Kidney capillary endothelial cell (primary cell): Measurements from ENCODE around the gene FAM200A.
"Not testable (repeated sequence)": the region's sequence is repeated elsewhere in the genome, so short reads cannot be mapped to it uniquely, and the experiment has no call there.

Experiments used
- DNase-seq: peaks from one replicate; pipeline ENCODE4 v3.0.0-alpha.2; 2018; ENCODE audit warnings: low spot score

FAM200A gene

GRCh38 chr7:99551767-99552463 is at the start of gene FAM200A:
Gene FAM200A, minus strand, starts transcription at chr7:99552114. Its CDS starts 3,707 bp downstream, at chr7:99548407.
- peak; percentile 87 for DNase-seq

GRCh38 chr7:99599836-99600235 is 47.9 kb upstream of the FAM200A start:
- no peak for DNase-seq

- DNase-seq: no peak
Observed at GRCh38 chr7:99597762-99598501, 46.0 kb upstream of the FAM200A start, which contains the start of gene TMEM225B. Gene TMEM225B, plus strand, starts transcription at chr7:99598267. Its CDS starts 6,122 bp downstream, at chr7:99604389.

GRCh38 chr7:99596408-99596955 is 44.6 kb upstream of the FAM200A start:
- DNase-seq: no peak

DNA sequence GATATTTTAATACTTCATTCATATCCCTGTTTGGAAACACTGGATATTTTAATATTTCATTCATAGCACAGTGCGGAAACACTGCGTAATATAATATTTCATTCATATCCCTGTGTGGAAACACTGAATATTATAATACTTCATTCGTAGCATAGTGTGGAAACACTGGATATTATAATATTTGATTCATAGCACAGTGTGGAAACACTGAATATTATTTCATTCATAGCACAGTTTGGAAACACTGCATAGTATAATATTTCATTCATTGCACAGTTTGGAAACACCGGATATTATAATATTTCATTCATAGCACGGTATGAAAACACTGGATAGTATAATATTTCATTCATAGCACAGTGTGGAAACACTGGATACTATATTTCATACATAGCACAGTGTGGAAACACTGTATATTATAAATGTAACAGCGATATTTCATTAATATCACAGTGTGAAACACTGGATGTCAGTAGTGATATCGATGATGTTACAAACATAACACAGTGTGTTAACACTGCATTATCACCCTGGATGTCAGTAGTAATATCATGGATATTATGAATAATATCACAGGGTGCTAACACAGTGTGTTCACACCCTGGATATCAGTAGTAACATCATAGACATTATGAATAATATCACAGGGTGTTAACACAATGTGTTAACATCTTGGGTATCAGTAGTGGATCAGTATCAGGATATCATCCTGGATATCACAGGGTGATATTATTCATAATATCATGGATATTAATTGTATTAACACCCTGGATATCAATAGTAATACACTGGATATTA is 43.2 kb upstream of the FAM200A start:
- no peak for DNase-seq

- DNase-seq: no peak
Observed at GRCh38 chr7:99588868-99589267, 37.0 kb upstream of the FAM200A start.

DNA sequence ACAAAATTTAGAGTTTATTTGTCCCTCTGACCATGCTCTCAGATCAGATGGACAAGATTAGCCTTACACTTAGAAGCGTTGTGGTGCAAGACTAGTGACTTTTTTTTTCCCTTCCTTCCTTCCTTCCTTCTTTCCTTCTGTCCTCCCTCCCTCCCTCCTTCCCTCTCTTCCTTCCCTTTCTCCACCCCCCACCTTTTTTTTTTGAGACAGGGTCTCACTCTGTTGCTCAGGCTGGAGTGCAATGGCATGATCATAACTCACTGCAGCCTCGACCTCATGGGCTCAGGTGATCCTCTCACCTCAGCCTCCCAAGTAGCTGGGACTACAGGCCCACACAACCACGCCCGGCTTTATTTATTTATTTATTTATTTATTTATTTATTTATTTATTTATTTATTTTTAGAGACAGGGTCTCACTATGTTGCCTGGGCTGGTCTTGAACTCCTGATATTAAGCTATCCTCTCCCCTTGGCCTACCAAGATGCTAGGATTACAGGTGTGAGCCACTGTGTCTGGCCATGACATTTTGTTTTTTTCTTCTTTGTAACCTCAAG is 28.9 kb upstream of the FAM200A start:
- DNase-seq: not testable (repeated sequence)

GRCh38 chr7:99579956-99580777 is 28.3 kb upstream of the FAM200A start:
- peak; percentile 29 for DNase-seq

- no peak for DNase-seq
Observed at GRCh38 chr7:99579281-99579955, 27.5 kb upstream of the FAM200A start.

GRCh38 chr7:99576251-99576650 is 24.3 kb upstream of the FAM200A start:
- no peak for DNase-seq

- DNase-seq: no peak
Observed at GRCh38 chr7:99573257-99573656, 21.3 kb upstream of the FAM200A start.

GRCh38 chr7:99571768-99572167 is 19.9 kb upstream of the FAM200A start:
- DNase-seq: no peak

- not testable (repeated sequence) for DNase-seq
Observed at GRCh38 chr7:99568770-99569169, 16.9 kb upstream of the FAM200A start.

DNA sequence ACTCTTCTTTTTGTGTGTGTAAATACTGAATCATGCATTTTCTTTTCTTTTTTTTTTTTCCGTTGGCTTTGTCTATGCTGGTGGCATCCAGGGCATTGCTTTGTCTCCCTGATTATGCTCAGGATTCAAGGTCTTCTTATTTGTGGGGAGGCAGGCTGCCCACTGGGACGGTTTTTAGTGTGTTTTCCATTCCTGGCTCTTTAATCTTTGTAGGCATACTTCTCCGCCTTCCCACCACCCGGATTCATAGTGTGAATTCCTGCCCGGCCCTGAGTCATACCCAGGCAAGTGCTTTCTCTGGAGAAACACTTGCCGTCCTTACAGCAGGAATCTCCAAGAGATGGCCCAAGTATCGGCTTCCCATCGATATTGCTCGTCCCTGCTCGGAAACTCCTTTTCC is 11.7 kb upstream of the FAM200A start:
- DNase-seq: no peak

GRCh38 chr7:99562832-99563231 is 10.9 kb upstream of the FAM200A start:
- DNase-seq: peak; percentile 92

DNA sequence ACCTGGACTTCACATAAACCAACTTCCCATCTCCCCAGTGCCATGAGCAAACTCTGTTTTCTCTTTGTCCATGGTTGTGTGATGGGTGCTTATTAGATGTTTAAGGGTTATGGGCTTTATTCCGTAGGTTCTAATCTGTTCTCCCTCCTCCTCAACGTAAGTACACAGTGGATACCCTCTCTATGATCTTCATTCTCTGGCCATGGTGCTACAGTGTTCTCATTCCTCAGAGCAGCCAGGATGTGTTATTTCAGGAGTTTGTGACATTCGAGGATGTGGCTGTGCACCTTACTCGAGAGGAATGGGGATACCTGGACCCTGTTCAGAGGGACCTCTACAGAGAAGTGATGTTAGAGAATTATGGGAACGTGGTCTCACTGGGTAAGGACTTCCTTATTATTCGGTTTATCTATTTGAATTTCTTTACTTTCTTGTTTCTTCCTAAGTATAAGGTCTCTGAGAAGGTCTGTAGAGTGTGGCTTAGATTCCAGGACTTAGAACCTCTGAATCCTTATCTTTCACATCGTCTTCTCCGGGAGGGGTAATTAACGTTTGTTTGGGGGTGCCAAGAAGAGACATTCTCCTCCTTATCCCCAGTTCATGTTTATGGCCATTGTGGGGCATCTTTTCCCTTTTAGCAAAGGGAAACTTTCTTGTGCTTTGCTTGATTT is 10.3 kb upstream of the FAM200A start:
- DNase-seq: no peak

GRCh38 chr7:99561737-99562051 is 9.8 kb upstream of the FAM200A start:
- DNase-seq: no peak

DNA sequence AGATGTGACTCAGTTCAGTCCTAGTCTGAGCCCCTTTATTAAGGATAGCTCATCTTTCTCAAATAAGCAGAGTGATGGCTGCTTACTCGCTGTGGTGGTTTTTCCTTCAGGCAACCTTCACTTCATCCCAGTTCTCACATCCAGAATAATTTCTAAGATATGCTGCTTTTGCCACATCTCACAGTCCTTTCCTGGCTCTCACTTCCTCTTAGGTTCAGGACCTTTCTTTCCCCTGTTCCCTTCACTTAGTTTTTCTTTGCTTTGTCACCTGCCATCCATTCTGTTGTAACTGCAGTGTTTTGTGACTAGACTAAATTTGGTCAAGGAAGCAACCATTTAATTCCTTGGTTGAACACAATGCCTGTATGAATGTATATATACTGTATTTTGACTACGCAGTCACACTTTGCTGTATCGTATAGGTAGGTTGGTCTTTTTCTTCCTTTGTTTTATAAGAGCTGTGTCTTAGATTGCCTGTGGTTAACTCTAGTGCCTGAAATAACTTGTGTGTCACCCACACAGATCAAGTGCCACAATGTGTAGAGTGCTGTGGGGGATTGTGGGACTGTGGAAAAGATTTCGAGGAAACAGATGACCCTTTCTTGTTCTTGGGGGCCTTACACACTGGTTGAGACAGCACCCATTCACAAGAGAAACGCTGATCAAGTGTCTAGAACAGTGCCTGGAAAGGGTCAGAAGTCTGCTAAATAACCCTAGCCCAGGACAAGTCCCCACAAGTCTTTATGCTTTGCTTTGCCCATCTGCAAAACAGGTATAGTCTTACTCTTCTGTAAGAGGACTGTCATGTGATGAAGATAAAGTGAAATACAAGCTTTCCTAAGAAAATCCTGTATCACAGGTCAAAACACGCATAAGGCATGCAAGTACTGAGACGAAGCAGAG is 9.2 kb upstream of the FAM200A start:
- no peak for DNase-seq
